Ramos (cell line): ENCODE results near the gene TECTA.

Source experiments
- in situ Hi-C: fragments of 300-500 bp; cut with MboI; formaldehyde crosslinking; loops from one replicate; pipeline ENCODE4 v1.14.3; 2022; ENCODE audit warnings: low sequenced_read_pairs; ENCODE audit not compliant: unreplicated experiment

TECTA gene, protein sequence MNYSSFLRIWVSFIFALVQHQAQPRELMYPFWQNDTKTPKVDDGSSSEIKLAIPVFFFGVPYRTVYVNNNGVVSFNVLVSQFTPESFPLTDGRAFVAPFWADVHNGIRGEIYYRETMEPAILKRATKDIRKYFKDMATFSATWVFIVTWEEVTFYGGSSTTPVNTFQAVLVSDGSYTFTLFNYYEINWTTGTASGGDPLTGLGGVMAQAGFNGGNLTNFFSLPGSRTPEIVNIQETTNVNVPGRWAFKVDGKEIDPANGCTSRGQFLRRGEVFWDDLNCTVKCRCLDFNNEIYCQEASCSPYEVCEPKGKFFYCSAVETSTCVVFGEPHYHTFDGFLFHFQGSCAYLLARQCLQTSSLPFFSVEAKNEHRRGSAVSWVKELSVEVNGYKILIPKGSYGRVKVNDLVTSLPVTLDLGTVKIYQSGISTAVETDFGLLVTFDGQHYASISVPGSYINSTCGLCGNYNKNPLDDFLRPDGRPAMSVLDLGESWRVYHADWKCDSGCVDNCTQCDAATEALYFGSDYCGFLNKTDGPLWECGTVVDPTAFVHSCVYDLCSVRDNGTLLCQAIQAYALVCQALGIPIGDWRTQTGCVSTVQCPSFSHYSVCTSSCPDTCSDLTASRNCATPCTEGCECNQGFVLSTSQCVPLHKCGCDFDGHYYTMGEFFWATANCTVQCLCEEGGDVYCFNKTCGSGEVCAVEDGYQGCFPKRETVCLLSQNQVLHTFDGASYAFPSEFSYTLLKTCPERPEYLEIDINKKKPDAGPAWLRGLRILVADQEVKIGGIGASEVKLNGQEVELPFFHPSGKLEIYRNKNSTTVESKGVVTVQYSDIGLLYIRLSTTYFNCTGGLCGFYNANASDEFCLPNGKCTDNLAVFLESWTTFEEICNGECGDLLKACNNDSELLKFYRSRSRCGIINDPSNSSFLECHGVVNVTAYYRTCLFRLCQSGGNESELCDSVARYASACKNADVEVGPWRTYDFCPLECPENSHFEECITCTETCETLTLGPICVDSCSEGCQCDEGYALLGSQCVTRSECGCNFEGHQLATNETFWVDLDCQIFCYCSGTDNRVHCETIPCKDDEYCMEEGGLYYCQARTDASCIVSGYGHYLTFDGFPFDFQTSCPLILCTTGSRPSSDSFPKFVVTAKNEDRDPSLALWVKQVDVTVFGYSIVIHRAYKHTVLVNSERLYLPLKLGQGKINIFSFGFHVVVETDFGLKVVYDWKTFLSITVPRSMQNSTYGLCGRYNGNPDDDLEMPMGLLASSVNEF (N-terminal part only)

DNA sequence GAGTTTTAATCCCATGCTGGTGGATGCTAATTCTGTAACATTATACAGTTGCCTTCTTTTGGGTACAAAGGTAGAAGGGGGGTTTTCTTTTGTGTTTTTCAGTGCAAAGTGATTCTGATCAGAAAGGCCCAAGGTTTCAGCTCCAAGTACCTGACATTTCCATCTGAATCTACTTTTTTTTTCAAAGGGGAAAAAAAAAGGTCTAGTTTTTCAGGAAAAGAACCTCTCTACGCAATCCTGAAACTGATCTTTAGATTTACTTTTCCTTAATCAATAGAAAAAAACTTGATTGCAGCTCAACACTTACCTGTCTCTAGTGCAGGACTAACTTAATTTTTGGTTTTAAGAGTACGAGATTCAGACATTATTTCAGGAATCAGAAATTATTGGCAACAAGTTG, at the start of gene TECTA:
TSS of gene TECTA (plus strand) at position 301 of the 400 bp plus-strand sequence. CDS start 1,423 bp downstream, outside the sequence.
- in situ Hi-C loops, result no loop called here

DNA sequence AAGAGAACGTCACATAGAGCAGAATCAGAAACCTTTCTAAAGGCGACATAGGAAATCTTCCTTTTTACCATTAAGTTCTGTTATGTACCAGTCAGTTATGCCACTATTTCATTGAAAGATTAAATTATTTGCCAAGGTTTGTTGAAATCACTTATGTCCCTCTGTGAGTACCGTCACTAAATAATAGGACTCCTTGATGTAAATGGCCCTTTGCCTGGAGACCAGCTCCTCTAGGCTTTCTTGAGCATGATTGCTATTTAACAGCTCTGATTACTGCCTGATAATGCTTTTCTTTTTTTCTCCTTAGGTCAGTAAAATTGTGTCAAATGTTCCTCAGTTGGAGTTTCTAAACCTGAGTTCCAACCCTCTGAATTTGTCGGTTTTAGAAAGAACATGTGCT, 47.8 kb upstream of the TECTA start:
- in situ Hi-C loops, result no loop called here

DNA sequence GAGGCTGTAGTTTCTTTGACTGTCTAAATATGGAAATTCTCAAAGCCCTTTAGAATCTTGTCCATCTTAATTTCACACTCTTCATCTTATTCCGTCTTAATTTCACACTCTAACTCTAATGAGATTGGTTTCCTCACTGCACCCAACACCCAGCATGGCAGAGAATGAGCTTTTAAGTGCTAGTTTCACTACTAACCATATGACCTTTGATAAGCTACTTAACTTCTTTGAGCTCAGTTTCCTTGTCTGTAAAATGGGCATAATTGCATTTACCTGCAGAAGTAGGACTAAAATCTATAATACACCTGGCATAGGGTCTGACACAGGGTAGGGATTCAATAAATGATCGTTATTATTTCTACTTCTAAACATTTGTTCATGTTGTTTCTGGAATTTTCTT, 46.8 kb upstream of the TECTA start:
- in situ Hi-C loops, result no loop called here

- in situ Hi-C loops, result no loop called here
These were observed 46.0 kb upstream of the TECTA start for GRCh38 chr11:121055076-121055475.

DNA sequence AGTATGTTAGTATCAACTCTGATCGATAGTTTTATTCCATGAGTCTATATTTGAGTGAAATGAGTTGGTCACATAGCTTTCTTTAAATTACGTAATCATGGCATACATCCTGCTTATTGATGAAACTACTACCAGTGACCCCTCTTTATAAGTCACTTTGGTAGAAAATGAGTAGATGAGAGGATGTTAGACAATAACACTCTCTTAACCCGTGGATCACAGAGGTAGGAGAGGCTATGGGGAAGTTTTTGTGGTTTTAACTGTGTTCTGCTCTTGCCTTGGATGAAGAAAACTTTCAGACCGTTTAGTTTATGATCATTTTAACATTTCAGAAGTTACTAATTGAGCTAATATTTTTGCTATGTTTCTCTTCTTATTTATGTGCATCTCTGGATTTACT, 43.1 kb upstream of the TECTA start:
- in situ Hi-C loops, result no loop called here

GRCh38 chr11:121058941-121059340, 42.1 kb upstream of the TECTA start:
- in situ Hi-C loops, result no loop called here

GRCh38 chr11:121059605-121060004, 41.4 kb upstream of the TECTA start:
- in situ Hi-C loops, result no loop called here

DNA sequence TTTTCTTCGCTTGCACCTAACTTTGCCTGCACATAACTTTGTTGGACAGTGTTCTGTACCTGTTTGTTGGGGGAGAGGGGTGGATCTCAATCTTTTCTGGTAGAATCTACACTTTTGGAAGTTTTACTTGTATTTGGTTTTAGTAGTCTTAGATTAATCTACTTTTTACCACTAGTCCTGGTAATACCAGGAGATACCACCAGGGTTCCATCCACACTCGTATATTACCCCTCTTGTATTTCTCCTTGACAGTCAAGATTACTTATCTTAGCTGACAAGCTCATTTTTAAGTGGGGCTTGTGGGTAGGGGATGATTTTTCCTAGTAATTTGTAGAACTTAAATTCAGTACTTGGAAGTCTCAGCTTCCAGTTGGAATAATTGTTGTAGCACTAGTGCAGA, 37.3 kb upstream of the TECTA start:
- in situ Hi-C loops, result no loop called here

GRCh38 chr11:121066623-121067022, 34.4 kb upstream of the TECTA start:
- in situ Hi-C loops, result no loop called here

GRCh38 chr11:121067026-121067425, 34.0 kb upstream of the TECTA start:
- in situ Hi-C loops, result no loop called here

GRCh38 chr11:121067453-121067852, 33.6 kb upstream of the TECTA start:
- in situ Hi-C loops, result no loop called here

GRCh38 chr11:121067962-121068647, 32.9 kb upstream of the TECTA start:
- in situ Hi-C loops, result no loop called here

GRCh38 chr11:121068787-121069186, 32.3 kb upstream of the TECTA start:
- in situ Hi-C loops, result no loop called here

- in situ Hi-C loops, result no loop called here
These were observed 29.8 kb upstream of the TECTA start for GRCh38 chr11:121070951-121071845.

DNA sequence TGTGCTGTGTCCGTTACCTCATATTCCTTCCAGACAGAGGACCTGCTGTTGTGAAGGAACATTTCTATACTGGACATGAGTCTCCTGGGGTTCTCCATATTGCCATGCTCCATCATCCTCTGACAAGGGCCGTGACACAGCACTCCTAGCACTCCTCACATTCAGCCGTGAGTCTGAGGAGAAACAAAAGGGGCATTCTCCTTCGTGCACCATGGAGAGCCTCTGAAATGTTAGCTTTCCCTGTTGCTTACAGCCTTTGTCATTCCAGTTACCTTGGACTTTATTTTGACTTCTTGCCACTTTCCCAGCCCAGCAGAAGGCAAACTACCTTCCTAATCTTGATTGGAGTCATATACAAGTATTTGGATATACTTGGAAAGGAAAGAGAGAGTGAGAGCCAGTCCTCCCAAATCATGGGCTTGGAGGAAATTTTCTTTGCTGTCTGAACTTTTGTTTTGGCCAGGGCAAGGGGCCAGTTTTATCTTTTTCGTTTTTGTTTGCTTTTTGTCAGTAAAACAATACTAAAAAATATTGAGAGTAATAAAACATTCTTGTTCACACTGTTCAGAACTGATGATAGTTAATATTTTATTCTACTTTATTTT, 29.1 kb upstream of the TECTA start:
- in situ Hi-C loops, result no loop called here

- in situ Hi-C loops, result no loop called here
These were observed 19.7 kb upstream of the TECTA start for GRCh38 chr11:121081321-121081720.

DNA sequence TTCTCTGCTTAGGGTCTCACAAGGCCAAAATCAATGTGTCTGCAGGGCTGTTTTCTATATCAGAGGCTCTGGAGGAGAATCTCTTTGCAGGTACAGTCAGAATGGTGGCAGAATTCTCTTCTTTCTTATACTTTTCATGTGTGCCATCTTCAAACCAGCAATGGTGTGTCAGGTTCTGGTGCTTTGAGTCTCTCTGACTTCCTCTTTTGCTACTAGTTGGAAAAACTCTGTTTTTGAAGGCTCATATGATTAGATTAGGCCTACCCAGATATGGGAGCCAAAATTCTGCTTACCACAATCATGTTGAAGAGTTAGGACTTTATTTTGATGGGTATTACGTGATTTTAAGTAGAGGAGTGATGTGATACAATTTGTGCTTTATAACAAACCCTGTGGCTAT, 18.8 kb upstream of the TECTA start:
- in situ Hi-C loops, result no loop called here

DNA sequence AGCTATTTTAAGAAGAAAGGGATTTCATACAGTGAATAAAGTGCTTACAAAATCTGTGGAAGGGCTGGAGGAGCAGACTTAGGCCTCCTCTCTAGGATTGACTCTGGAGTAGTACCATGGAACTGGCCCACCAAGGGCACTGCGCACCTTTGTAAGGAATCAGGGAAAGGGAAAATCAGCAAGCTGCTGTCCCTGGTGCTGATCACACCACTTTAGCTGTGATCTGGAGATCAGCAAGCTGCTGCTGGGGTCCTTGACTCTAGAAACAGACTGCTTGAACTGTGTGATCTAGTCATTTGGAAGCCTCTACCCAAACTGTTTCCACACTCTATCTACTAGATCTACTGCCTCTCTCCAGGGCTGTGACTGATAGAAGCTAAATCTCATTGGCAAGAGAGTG, 18.4 kb upstream of the TECTA start:
- in situ Hi-C loops, result no loop called here

GRCh38 chr11:121086866-121087265, 14.2 kb upstream of the TECTA start:
- in situ Hi-C loops, result no loop called here
